ENCODE measurements around the gene SKAP1.
"Not testable (repeated sequence)": the region's sequence is repeated elsewhere in the genome, so short reads cannot be mapped to it uniquely, and the experiment has no call there.

The SKAP1 gene

DNA sequence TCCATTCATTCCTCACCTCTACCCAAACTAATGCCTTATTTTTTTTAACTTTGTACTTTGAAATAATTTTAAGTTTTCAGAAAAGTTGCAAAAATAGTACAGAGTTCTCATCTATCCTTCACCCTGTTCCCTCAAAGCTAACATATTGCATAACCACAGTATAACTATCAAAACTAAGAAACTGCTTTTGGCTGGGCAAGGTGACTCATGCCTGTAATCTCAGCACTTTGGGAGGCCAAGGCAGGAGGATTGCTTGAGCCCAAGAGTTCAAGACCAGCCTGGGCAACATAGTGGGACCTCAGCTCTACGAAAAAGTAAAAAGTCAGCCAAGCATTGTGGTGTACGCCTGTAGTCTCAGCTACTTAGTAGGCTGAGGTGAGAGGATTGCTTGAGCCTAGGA lies 147.7 kb downstream of the SKAP1 start:
- no peak for DNase-seq (ENCODE audit: low spot score)

DNA sequence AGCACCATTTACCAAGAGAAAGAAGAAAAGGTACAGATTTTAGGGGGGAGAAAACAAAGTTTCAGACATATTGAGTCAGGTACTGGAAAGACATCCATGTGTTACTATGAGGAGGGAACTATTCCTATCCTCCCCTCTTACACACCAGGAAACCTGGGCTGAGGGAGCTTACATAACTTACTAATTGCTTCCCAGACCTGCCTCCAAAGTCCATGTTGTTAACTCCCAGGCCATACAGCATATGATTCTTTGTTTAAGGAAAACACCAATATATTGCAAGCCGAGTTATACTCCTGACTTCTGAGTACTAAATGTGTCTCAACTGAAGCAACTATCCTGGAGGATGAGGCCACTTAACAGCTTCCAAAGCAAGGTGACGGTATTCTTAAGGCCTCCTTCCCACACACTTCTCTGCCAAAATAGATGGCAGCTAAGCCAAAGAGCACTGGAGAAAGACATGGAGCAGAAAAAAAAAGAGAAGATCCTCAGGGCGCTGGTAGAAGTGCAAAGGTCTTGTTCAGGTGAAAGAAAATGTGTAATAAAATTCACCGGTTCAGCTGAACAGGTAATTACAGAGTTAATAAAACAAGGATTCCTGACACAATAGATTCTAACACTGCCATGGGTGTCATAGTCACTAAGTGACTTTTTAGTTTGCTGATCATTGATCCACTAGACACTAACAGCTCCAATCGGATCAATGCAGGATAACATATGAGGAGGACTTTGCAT lies 151.1 kb downstream of the SKAP1 start:
- DNase-seq (ENCODE audit: low spot score), result no peak

DNA sequence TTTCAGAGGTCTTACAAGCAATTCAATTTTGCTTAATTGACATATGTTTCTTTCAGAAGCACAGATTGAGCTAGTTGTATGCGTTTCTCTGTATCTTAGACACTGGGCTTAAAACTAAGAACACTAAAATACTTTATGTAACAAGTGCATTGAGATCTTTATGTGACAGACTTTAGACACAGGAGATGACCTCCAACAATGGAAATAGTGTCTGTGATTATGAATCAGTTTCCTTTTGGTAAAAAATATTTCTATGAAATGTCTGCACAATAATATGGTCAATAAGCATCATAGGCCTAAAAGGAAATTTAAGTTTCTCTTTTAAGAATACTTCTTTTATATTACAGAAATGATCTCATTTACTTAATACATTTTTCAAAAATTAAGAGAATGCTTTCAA lies 153.2 kb downstream of the SKAP1 start:
- no peak for DNase-seq (ENCODE audit: low spot score)

DNA sequence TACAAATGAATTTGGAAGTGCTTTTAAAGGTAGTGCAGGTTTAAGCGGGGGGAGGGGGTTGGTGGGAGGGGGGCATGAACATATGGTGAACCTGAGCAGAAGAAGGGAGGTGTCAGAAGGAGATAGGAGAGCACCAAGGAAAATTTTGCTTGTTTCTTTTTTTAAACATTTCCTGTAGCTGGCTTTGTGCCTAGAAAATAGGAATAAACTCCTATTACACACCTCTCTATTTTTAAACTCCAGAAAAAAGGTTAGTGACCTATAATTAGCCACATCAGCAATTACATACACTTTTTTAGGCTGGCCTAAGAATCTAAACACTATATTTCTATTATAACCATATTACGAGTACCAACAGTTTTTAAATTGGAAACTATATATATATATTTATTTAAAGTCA lies 159.1 kb downstream of the SKAP1 start:
- DNase-seq (ENCODE audit: low spot score), result no peak

DNA sequence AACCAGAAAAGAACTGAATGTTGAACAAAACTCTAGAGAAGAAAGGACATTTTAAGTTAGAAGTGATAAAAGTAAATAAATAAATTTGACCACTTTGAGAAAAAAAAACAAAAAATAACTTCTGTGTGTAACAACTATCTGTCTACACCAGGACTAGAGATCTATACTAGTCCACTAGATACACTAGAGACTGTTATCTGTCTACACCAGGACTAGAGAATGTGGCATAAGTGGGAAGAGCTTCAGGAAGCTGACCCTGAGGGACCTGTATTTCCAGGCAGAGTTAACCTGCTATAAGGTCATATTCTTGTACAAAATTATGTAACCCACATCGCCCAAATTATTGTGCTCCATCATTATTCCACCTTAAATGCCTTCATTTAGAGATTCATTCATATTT lies 160.8 kb downstream of the SKAP1 start:
- DNase-seq (ENCODE audit: low spot score), result no peak

DNA sequence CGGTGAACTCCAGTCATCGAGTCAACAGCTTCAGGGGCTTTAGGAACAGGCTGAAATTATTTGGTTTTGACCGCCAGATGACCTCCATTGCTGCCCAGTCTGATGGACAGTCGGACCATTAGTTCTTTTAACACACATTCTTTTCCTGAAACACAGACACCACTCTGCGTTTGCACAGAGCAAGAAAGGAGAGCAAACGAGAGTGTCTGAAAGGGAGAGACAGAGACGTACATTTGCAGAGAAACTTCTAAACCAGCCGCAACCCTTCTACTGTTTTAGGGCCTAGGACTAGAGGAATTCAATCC lies 166.3 kb downstream of the SKAP1 start:
- DNase-seq (ENCODE audit: low spot score), result no peak

DNA sequence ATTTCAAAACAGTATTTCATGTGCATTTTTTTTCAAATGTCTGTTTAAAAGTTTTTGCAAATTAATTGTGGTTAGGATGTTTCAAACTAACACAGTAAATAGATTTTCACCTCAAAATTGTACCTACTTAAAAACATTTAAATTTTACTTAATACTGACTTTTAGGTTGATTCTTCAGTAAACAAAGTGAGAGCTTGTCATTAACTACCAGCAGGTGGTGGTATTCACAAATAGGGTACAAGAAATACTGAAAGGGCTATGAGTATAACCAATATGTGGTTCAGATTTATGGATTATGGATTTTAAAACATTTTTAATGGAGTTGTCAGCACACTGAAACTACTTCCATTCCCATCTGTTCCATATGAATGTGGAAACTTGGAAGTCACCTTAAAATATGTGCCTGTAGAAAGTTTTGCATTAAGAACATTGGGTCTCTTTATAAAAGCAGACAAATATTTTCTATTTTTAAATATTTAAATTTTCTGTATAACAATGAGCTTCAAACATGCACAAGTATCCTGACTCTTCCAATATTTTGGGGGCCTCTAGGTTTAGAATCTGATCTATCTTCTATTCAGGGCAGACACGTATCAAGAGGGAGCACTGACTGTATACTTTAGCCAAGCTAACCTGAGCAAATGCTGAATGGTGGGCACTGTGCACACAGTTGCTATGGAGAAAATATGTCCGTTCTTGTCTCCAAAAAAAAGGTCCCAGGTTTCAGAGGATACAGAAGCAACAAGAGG lies 166.9 kb downstream of the SKAP1 start:
- DNase-seq (ENCODE audit: low spot score), result no peak

DNA sequence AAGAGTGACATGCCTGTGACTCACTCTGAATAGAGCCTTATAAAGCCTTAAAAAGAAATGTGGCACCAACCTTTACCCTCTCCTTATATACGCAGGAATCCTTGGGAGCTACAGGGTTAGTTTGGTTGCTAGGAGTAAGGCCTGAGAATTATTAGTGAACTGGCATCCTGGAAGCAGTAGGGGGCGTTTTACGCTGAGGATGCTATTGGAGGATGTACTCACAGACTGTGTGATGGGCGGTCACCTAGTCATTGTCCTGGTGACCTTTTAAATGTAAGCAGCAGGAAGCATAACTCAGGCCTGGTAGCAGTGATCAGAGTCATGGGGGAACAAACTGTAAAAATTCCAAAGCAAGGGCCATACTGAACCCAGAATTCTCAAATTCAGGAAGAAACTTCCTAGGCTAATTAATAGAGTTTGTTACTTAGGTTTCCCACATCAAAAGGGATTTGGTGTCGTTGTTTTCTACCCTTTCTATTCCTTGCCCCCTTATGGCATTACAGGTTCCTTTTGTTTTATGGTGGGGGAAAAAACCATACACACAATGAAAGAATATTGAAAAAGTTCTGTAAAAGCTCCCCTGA lies 168.6 kb downstream of the SKAP1 start:
- DNase-seq (ENCODE audit: low spot score), result peak; percentile 77

DNA sequence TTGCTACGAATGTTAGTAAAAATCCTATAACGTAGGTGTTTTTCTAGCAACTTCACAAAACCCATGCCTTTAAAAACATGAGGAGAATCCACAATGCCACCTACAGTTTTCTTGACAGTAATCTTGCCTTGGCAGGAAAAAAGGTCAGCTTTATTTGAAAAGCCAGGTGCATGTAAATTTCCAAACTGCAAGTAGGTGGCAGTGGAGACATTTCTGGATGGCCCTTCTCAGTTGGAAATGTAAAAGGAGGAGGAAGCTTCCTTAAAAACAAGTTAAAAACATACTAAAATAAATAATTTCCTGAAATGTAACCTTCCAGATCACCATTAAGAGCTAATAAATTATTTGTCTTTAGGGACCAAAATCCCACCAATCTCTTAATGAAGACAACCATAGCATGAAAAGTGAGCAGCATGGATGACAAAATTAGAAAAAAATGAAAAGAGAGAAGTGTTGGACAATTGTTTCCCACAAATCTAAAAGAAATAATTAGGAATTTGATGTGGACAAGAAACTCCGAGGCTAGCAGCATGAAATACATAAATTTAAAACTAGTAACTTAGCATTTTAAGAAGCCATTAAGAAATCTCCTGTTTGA lies 170.2 kb downstream of the SKAP1 start:
- no peak for DNase-seq (ENCODE audit: low spot score)

DNA sequence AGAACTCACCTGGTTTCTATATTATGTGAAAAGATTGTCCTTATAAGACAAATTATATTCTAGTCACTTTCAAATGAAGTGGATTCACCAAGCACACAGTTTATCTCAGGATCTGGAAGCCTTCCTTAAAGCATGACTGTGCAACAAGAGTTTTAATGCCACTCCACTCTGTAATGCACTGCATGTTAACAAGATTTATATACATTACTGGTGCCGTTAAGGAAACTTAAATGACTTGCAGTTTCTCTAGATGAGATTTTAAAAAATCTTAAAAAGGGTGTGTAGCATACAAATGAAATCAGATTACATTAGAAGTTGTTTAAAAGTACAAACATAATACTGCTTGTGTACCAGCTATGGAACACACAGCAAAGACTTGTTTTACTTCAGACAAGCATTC lies 171.7 kb downstream of the SKAP1 start:
- DNase-seq (ENCODE audit: low spot score), result no peak

DNA sequence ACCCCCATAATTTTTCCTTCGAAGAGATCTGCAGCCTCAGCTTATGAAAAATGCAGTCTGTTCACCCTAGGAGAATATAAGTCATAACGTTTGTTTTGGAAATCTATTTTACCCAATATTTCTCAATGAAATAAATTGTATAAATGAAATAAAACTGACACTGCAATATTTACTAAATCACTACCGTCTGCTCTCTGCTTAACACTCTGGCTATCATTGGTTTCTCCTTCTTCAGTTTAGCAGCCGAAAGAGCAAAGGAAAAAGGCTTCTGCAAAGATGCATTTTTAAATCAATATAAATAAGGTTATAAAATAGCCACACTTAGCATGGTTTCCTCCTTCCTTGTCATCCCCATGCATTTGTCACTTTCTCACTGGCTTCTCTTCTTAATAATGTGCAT lies 174.3 kb downstream of the SKAP1 start:
- no peak for DNase-seq (ENCODE audit: low spot score)

DNA sequence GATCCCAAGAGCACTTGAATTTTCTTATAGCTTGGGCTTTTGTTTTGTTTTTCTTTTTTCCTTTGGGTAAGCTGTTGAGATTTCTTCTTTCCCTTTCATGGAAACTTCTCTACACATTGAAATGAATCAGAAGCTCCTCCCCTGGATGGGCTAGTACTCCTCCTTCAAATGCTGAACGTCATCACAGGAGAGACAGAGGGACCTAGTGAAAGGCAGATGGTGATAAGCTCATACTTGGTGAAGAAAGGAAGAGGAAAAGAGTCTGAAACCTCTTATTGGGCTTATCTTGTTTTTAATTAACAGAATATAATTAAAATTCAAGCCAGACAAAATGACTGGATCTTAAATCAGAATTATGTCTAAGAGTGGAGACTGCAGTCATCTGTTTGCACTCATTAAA lies 175.1 kb downstream of the SKAP1 start:
- no peak for DNase-seq (ENCODE audit: low spot score)

DNA sequence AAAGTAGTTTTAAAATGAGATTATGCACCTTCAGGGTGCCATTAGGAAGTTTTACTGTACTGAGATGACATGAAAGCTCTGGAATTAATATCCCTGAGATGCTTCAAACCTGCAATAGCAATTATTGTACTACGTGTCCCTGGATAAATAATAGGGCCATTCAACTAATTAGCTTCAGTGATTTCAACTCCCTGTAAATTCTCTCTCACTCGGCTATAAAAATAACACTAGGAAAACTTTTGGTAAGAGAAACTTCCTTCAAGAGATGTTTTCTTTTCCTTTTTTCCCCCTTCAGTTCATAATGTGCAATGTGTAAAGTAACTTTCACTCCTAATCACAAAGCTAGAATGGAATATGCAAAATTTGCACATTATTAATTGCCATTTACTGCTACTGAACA lies 176.0 kb downstream of the SKAP1 start:
- DNase-seq (ENCODE audit: low spot score), result no peak

DNA sequence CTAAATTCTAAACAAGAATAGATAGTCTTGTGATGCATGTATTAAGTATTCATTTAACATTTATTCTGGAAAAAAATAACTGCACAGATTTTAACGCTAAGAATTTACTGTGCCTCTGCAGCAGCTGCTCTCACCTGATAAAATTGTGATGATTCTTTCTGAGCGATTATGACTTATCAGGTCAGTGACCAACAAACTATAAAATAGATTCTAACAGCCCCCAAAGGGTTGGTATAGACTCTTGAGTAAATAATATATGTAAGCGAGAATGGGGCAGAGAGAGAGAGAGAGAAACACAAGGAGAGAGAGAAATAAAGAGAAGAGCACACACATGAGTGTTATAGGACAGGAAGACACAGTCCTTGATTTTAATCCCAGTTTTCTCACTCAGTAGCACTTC lies 178.1 kb downstream of the SKAP1 start:
- no peak for DNase-seq (ENCODE audit: low spot score)

DNA sequence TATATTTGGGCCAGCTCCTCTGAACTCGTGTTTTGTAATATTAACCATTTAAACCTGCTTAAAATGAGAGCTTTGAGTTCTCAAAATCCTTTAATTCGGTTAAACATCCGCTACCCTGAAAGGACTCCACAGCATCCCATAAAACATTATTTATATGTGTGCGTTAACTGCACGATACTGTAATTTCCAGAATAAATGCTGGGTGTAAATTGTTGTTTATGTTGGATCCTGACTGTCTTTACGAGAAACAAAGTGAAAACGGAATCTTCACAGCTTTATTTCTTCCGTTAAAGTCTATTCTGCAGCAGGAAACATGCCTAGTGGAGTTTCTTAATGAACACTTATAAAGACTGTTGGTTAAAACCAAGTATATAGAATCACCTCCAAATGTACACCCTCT lies 179.1 kb downstream of the SKAP1 start:
- DNase-seq (ENCODE audit: low spot score), result no peak

DNA sequence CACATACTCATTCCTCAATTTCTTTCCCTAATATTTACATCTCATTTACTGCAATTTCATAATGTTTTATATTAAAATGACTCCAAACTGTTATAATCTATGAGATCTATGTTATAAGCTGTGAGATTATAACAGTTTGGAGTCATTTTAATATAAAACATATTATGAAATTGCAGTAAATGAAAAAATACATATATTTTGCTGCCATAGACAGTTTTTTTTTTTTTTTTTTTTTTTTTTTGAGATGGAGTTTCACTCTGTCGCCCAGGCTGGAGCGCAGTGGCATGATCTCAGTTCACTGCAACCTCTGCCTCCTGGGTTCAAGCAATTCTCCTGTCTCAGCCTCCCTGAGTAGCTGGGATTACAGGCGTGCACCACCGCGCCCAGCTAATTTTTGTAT lies 180.0 kb downstream of the SKAP1 start:
- not testable (repeated sequence) for DNase-seq (ENCODE audit: low spot score)

DNA sequence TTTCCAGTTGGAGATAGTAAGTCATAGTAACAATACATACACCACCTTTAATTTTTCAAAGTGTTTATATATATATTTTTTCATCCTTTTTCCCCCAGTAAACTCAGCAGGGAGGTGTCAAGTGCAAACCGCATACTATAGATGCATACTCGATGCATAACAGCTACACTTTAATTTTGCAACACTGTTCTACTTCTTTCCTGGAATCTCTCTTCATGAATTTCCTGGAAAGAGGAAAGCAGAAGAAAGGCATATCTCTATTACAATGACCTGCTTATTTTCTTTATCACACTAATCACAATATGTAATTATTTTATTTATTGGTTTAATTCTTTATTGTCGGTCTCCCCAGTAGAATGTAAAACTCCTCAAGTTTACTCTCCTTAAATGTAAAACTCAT lies 182.4 kb downstream of the SKAP1 start:
- DNase-seq (ENCODE audit: low spot score), result no peak

DNA sequence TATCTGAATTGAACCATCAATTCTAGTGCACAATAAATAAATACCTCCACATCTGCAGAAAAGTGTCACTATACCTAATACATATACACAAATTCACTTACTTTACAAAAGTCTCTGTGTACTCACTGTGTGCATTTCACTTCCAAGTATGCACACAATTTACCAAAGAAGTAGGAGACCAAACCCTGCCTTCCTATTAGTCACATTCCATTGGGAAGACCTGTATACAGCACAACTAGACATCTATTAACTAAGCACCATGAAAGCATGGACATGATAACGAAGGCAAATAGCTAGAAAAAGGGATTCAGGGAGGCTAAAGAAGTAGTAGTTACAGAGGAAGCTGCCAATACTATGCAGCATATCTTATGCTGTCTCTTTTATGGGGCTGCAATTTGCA lies 183.0 kb downstream of the SKAP1 start:
- no peak for DNase-seq (ENCODE audit: low spot score)

DNA sequence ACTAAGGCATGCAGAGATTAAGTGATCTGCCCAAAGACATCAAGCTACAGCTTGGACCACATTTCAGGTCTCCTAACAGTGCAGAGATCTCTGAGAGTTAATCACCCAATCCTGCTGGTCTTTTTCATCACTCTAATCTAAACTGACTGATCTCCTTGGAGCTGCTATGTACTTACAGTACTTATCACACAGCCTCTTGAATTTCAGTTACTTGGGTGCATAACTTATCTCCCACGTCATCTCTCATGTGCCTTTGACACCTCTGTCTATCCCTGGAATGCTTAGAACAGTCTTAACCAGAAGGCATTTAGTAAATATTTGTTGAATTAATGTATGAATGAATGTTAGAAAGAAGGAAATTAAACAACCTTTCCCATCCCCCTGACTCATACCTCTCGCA lies 183.4 kb downstream of the SKAP1 start:
- DNase-seq (ENCODE audit: low spot score), result no peak

DNA sequence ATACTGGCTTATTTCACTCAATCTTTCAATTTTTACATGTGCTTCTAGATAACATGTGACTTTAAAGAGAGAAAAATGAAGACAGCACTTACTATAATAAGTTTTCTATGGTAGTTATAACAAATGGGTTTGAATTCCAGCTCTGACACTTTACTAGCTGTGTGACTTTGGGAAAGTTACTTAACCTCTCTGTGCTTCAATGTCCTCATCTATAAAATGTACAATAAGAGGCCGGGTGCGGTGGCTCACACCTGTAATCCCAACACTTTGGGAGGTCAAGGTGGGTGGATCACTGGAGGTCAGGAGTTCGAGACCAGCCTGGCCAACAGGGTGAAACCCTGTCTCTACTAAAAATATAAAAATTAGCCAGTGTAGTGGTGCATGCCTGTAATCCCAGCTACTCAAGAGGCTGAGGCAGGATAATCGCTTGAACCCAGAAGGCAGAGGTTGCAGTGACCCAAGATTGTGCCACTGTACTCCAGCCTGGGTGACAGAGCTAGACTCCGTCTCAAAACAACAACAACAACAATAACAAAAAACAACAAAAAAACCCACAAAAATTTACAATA lies 184.5 kb downstream of the SKAP1 start:
- not testable (repeated sequence) for DNase-seq (ENCODE audit: low spot score)

DNA sequence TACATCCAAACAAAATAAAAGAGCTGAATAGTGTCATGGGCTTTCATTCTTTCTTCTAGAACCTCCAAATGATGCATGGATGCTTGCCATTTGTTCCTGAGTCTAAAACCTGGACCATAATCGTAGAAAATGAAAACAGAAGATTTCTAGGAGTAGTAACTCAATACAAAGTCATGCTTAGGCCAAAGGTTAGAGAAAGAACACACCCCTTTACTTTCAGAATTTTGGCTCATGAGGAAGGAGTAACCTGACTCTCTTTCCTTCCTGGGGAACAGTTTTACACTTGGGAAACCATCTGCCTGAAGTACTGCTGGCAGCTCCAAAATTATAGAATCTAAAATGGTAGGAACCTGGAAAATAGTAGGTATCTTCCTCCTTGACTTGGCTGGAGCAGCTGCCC lies 185.2 kb downstream of the SKAP1 start:
- no peak for DNase-seq (ENCODE audit: low spot score)

DNA sequence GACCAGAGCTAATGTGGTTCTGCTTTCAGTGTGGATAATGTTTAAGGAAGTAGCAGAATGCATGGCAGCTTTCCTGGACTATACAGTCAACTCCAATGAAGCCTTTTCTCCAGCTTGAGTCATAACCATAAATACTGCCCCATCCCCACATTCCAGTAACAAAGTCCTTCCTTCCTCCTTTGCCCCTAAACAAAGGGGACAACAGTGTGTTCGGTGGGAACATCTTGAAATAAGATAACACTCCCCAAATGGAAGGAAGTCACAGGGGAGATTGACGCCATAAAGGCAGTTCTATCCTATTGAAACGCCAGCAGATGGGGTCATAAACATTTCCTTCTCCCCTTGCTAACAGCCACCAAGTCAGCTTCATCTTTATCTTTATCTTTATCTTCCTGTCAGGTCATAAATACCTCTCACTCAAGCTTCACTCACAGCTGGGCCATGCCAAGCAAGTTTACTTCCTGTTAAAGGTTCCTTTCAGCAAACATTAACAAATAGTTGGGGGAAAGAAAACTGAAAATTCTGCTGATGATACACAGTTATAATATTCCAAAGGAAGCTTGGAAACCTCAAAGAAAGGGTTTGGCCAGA lies 185.8 kb downstream of the SKAP1 start:
- DNase-seq (ENCODE audit: low spot score), result no peak
